Gastroesophageal sphincter (tissue), 4 donors: ENCODE data around the gene UBR4. TPM values are rescaled to one million over a fixed set of nuclear protein-coding genes. Genes with fewer than 3 reads are reported as not detected.

Experiments
- ATAC-seq: fragments of 150-250 bp; one replicate; pipeline ENCODE4 v1.9.1; 2016; ENCODE audit warnings: mild to moderate bottlenecking, moderate library complexity
- H3K27ac ChIP-seq, 4 donors: fragments of 200-600 bp; sonication (generic) in 3 of 4; 1 replicate in 3 of 4; 2 replicates in 1 of 4; pipeline ENCODE4 v1.5.1; 2016 to 2019
- H3K27me3 ChIP-seq: fragments of 200-600 bp; sonication (generic); one replicate; pipeline ENCODE4 v1.5.1; 2019
- H3K36me3 ChIP-seq, 2 donors: fragments of 200-600 bp; sonication (generic); one replicate each; pipeline ENCODE4 v1.5.1; 2019; ENCODE audit warnings: control low read depth in 1 of 2
- H3K4me1 ChIP-seq, 3 donors: fragments of 200-600 bp; sonication (generic); 1 replicate in 2 of 3; 2 replicates in 1 of 3; pipeline ENCODE4 v1.5.1; 2016 to 2019; ENCODE audit warnings: control low read depth in 2 of 3
- H3K4me3 ChIP-seq, 2 donors: fragments of 200-600 bp; sonication (generic); one replicate each; pipeline ENCODE4 v1.5.1; 2019; ENCODE audit warnings: mild to moderate bottlenecking in 1 of 2, moderate library complexity in 1 of 2
- H3K9me3 ChIP-seq, 3 donors: fragments of 200-600 bp; sonication (generic); one replicate each; pipeline ENCODE4 v1.5.1; 2017 to 2019; ENCODE audit warnings: control low read depth in 2 of 3
- EP300 ChIP-seq: sonication (generic); formaldehyde crosslinking; IDR thresholded peaks from one replicate; pipeline ENCODE4 v1.6.1; 2017; ENCODE audit warnings: antibody characterized with exemption, mild to moderate bottlenecking
- POLR2A ChIP-seq, 2 donors: fragments of 450-650 bp; IDR thresholded peaks; one replicate each; pipeline ENCODE4 v1.6.1; 2017; ENCODE audit warnings: antibody characterized with exemption in 2 of 2, mild to moderate bottlenecking in 2 of 2, moderate library complexity in 1 of 2
- POLR2AphosphoS5 ChIP-seq: sonication (generic); formaldehyde crosslinking; IDR thresholded peaks from one replicate; pipeline ENCODE4 v1.6.1; 2017; ENCODE audit warnings: antibody characterized with exemption
- WGBS, 2 donors: methylation state at CpG; one replicate each; pipeline ENCODE4 v1.1.5; 2018; ENCODE audit warnings: low coverage in 1 of 2; 5-methylcytosine and 5-hydroxymethylcytosine counted together
- total RNA-seq, 4 donors: library from RNA; depleted of rRNA; stranded (reverse); fragments of >200 nt; gene quantifications; one replicate each; pipeline ENCODE4 v1.1.0, GENCODE V29; 2016
- TF ChIP-seq, protein P1 (sequence below), 4 experiments: fragments of 200-600 bp in 2 of 4; fragments of 450-650 bp in 2 of 4; sonication (generic) in 1 of 4; IDR thresholded peaks; one replicate each; pipeline ENCODE4 v1.5.1; 2017 to 2019; ENCODE audit warnings: antibody characterized with exemption in 4 of 4, mild to moderate bottlenecking in 2 of 4, moderate library complexity in 2 of 4

The UBR4 gene
- total RNA-seq, 4 donors from 2014 or later = 79.3 to 200 (median 191) TPM

DNA sequence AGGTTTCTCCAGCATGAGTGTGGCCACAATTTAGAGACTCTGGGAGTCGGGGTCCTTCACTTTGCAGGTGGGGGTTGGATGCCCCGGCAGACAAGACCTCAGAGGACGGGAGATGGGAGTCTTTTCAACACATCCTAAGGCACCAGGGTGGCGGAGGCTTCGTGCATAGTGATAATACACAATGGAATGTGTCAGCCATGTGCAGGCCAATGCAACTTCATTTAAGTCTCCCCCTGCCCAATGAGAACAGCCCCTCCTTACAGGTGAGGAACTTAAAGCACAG, 177.7 kb downstream of the UBR4 start:
- no peaks in the 10 kb centered on the region for H3K9me3 ChIP-seq
- H3K27ac ChIP-seq = no peak overlapping the region
- H3K4me3 ChIP-seq = no peak overlapping the region
- ATAC-seq = no peak
- peaks cover 39% of the 10 kb centered on the region for H3K27me3 ChIP-seq
- WGBS, 2 donors = no CpG with 5 or more reads among the region's 5 CpGs
- H3K4me1 ChIP-seq = no peaks in the 10 kb centered on the region
- no peak for TF ChIP-seq EP300
- TF ChIP-seq POLR2A (IDR thresholded peaks at IDR 0.05) = no peak
- TF ChIP-seq, protein P1, sequence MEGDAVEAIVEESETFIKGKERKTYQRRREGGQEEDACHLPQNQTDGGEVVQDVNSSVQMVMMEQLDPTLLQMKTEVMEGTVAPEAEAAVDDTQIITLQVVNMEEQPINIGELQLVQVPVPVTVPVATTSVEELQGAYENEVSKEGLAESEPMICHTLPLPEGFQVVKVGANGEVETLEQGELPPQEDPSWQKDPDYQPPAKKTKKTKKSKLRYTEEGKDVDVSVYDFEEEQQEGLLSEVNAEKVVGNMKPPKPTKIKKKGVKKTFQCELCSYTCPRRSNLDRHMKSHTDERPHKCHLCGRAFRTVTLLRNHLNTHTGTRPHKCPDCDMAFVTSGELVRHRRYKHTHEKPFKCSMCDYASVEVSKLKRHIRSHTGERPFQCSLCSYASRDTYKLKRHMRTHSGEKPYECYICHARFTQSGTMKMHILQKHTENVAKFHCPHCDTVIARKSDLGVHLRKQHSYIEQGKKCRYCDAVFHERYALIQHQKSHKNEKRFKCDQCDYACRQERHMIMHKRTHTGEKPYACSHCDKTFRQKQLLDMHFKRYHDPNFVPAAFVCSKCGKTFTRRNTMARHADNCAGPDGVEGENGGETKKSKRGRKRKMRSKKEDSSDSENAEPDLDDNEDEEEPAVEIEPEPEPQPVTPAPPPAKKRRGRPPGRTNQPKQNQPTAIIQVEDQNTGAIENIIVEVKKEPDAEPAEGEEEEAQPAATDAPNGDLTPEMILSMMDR (IDR thresholded peaks at IDR 0.05) = no peak
- TF ChIP-seq POLR2AphosphoS5 = no peak
- H3K36me3 ChIP-seq = no peaks in the 10 kb centered on the region

DNA sequence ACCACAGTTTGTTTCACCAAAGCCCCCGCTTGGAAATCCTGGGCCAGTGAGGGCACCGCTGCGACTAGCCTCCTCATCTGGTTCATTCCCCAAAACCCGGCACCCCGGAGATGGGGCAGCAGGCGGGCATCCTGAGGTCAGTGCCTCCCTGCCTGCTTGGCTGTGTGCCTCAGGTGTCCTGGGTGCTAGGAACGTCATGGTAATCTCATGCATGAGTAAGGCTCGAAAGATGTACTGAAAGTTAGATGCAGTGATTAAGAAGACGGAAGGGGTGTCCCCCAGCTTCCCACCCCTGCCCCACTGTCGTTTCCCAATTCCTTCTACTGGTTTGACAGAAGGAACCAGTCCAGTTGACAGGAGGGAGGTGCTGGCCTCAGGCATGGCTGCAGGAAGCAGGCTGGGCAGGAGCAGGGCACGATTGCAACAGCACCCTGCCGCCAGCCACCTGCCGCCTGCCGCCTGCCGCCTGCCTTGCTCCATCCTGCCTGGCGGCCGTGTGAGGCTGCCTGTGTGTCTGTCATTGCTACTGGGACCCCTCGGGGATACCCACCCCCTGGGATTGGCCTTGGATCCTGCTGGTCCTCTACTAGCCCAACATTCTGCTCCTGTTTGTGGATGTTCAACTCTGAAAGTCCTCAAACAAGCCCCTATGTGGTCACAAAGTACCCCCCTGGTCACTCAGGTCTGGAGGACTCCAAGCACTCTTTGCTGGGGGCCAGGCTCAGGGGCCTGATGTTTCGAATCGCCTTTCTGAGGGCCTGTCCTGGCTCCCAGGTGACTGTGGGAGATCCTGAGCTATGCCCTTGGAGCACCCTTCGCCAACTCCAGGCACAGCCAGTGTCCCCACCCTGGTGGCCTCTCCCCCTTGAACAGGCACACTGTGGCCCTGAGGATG, 180.6 kb downstream of the UBR4 start:
- Histone ChIP-seq H3K27me3 (peaks cover 38% of the 10 kb centered on the region), H3K4me3 (no peak overlapping the region), H3K9me3 (peaks cover 0 to 6% (median 0%) of the 10 kb centered on the region in 3 donors), H3K36me3 (no peaks in the 10 kb centered on the region), H3K27ac (no peak overlapping the region), H3K4me1 (no peaks in the 10 kb centered on the region)
- no peak for ATAC-seq
- 33% methylated on average over 2 of the region's 21 CpGs; no CpG with 5 or more reads in 1 of the 2 donors for WGBS, 2 donors
- TF ChIP-seq, protein P1 (IDR thresholded peaks at IDR 0.05) = no peak
- TF ChIP-seq EP300 (no peak), POLR2AphosphoS5 (no peak), POLR2A (IDR thresholded peaks at IDR 0.05) (no peak)

DNA sequence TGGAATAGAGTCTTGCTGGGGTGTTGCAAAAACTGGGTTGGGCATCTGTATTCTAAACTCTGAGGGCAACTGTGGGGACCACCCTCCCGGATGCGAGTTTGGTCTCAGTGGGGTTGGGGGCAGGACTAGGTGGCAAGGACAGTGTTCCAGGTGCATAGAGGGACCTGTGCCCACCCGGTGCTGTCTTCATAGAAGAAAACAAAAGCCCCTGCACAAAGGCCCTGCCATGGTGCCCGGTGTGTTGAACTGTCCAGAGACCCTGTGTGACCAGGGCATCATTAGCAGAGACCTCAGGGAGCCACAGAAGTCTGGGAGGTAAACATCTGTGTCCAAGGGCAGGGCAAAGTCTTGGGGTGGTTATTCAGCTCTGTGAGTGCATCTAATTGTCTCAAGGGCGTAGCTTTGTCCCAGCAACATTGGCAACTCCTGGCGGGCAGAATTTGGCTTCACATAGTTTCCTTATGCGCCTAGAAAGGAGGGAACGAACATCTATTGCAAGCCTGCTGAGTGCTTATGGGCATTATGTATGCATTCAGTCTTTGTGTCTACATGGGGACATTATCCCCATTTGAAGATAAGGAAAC, 181.4 kb downstream of the UBR4 start:
- Histone ChIP-seq H3K9me3 (peaks cover 0 to 6% (median 0%) of the 10 kb centered on the region in 3 donors), H3K27ac (no peak overlapping the region), H3K4me3 (no peak overlapping the region), H3K27me3 (peaks cover 32% of the 10 kb centered on the region), H3K4me1 (no peaks in the 10 kb centered on the region), H3K36me3 (no peaks in the 10 kb centered on the region)
- ATAC-seq = no peak
- WGBS, 2 donors = 86 to 95% methylated on average over 4 of the region's 8 CpGs
- TF ChIP-seq POLR2AphosphoS5 (no peak), EP300 (no peak), POLR2A (IDR thresholded peaks at IDR 0.05) (no peak)

DNA sequence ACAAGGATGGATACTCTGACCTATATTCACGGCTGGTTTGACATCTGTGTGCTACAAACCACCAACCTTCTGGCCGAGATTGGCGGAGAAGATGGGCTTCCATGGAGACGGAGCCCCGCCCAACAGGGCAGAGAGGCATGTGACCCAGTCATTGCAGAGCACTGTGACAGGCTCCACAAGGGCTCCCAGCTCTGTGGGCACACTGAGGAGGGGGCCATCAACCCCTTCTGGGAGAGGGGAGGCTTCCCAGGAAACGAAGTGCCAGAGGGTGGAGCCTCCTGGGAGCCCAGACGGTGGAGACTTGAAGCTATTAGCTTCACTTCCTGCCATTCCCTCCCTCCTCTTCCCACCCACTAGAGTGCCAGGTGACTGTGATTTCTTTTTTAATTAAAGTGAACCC, 182.0 kb downstream of the UBR4 start:
- H3K27ac ChIP-seq = no peak overlapping the region
- peaks cover 0 to 6% (median 0%) of the 10 kb centered on the region in 3 donors for H3K9me3 ChIP-seq
- WGBS, 2 donors = 29 to 30% methylated on average over 1 to 7 of the region's 7 CpGs
- peaks cover 27% of the 10 kb centered on the region for H3K27me3 ChIP-seq
- no peak for TF ChIP-seq POLR2A (IDR thresholded peaks at IDR 0.05)
- TF ChIP-seq, protein P1 (IDR thresholded peaks at IDR 0.05) = no peak
- no peak for TF ChIP-seq POLR2AphosphoS5
- no peak for TF ChIP-seq EP300
- H3K36me3 ChIP-seq = no peaks in the 10 kb centered on the region
- no peak overlapping the region for H3K4me3 ChIP-seq
- no peaks in the 10 kb centered on the region for H3K4me1 ChIP-seq
- no peak for ATAC-seq

Other genes starting within 250 kb of the UBR4 start
- gene EMC1, start 41.3 kb upstream of the UBR4 start, total RNA-seq = 10 to 100 TPM; 21.8 to 39.8 (median 30.6) TPM
- gene MRTO4, start 41.5 kb upstream of the UBR4 start, total RNA-seq = 10 to 100 TPM; 12.5 to 28.5 (median 19.7) TPM
- gene AKR7A3, start 78.5 kb upstream of the UBR4 start, total RNA-seq = 1 to 10 TPM in 1 of 4 donors, under 1 TPM in 3; 0.27 to 1.6 (median 0.71) TPM
- 10 to 100 TPM; 58.2 to 77.2 (median 63.7) TPM for gene AKR7A2, start 101.9 kb upstream of the UBR4 start, total RNA-seq
- gene SLC66A1, start 102.1 kb upstream of the UBR4 start, total RNA-seq = 10 to 100 TPM in 3 of 4 donors, 1 to 10 TPM in 1; 8.1 to 12.3 (median 11.7) TPM